Fibroblast of lung (primary cell): ENCODE results near the gene PPP3R1.

Experiments used
- CTCF ChIP-seq, 2 donors: IDR thresholded peaks in 1 of 2; conservative IDR thresholded peaks in 1 of 2; 1 replicate in 1 of 2; 2 replicates in 1 of 2; pipeline ENCODE4 v1.5.1; 2011 to 2012; ENCODE audit warnings: low read length in 2 of 2, control low read depth in 1 of 2, inconsistent platforms in 1 of 2, low read depth in 1 of 2, mild to moderate bottlenecking in 1 of 2
- EZH2 ChIP-seq: IDR thresholded peaks from 2 replicates; pipeline ENCODE4 v1.5.1; 2012; ENCODE audit warnings: low read length, control low read depth, mild to moderate bottlenecking; ENCODE audit errors: missing control alignments

GRCh38 chr2:68222287-68222686 is 30.0 kb downstream of the PPP3R1 start:
- TF ChIP-seq CTCF (conservative IDR thresholded peaks at IDR 0.05 in 1 of 2, IDR thresholded peaks at IDR 0.05 in 1 of 2; ENCODE audit: low read depth in 1 of 2, low read length in 2 of 2) = no peak
- no peak for TF ChIP-seq EZH2
